ENCODE measurements around the gene TJP2. TPM values are rescaled to one million over a fixed set of nuclear protein-coding genes. Genes with fewer than 3 reads are reported as not detected.
A peak's percentile ranks its signal among the peaks of the same experiment; 100 is the strongest.

Gene TJP2
- total RNA-seq, 2 donors from 2014 or later: 45.1 to 53.0 TPM

- 90 to 94% methylated on average over 4 of the region's 4 CpGs for WGBS, 2 experiments (ENCODE audit: insufficient coverage in 1 of 2, insufficient read length in 1 of 2)
- Histone ChIP-seq H3K9me3 (ENCODE audit: control insufficient read depth, low read length) (no peaks in the 10 kb centered on the region), H3K9ac (ENCODE audit: extremely low read depth, low read length, poor library complexity, severe bottlenecking) (no peak overlapping the region), H3K36me3 (ENCODE audit: control insufficient read depth, insufficient read depth, low read length) (no peaks in the 10 kb centered on the region), H3K27ac (ENCODE audit: low read depth, low read length) (no peak overlapping the region), H3K4me3 (ENCODE audit: low read length) (no peak overlapping the region), H3K27me3 (ENCODE audit: control insufficient read depth, insufficient read depth, low read length, poor library complexity, severe bottlenecking) (no peaks in the 10 kb centered on the region), H3K4me1 (ENCODE audit: control insufficient read depth, insufficient read depth, low read length) (peaks cover 3% of the 10 kb centered on the region)
- Mint-ChIP-seq H3K36me3 (ENCODE audit: low read depth) (no peaks in the 10 kb centered on the region), H3K27ac (peak overlapping the region; percentile 23), H3K9me3 (no peaks in the 10 kb centered on the region), H3K4me3 (no peak overlapping the region), H3K27me3 (ENCODE audit: insufficient read depth) (no peaks in the 10 kb centered on the region), H3K4me1 (peaks cover 14% of the 10 kb centered on the region)
- TF ChIP-seq CTCF (conservative IDR thresholded peaks at IDR 0.05): no peak
- DNase-seq: no peak
These were observed 41.7 kb upstream of the TJP2 start for GRCh38 chr9:69132361-69132760.

GRCh38 chr9:69134412-69134811 lies 39.7 kb upstream of the TJP2 start:
- peak; percentile 45 for DNase-seq

GRCh38 chr9:69136185-69136584 lies 37.9 kb upstream of the TJP2 start:
- no peaks in the 10 kb centered on the region for H3K9me3 ChIP-seq (ENCODE audit: control insufficient read depth, low read length)
- H3K27me3 Mint-ChIP-seq (ENCODE audit: insufficient read depth): no peaks in the 10 kb centered on the region
- H3K27ac Mint-ChIP-seq: no peak overlapping the region
- no peaks in the 10 kb centered on the region for H3K27me3 ChIP-seq (ENCODE audit: control insufficient read depth, insufficient read depth, low read length, poor library complexity, severe bottlenecking)
- H3K4me1 ChIP-seq (ENCODE audit: control insufficient read depth, insufficient read depth, low read length): peaks cover 3% of the 10 kb centered on the region
- H3K27ac ChIP-seq (ENCODE audit: low read depth, low read length): no peak overlapping the region
- H3K4me3 Mint-ChIP-seq: no peak overlapping the region
- H3K36me3 ChIP-seq (ENCODE audit: control insufficient read depth, insufficient read depth, low read length): no peaks in the 10 kb centered on the region
- no peaks in the 10 kb centered on the region for H3K9me3 Mint-ChIP-seq
- TF ChIP-seq CTCF (conservative IDR thresholded peaks at IDR 0.05): no peak
- H3K36me3 Mint-ChIP-seq (ENCODE audit: low read depth): peaks cover 4% of the 10 kb centered on the region
- H3K4me3 ChIP-seq (ENCODE audit: low read length): no peak overlapping the region
- DNase-seq: no peak
- no peak overlapping the region for H3K9ac ChIP-seq (ENCODE audit: extremely low read depth, low read length, poor library complexity, severe bottlenecking)
- H3K4me1 Mint-ChIP-seq: peaks cover 10% of the 10 kb centered on the region
- WGBS, 2 experiments (ENCODE audit: insufficient coverage in 1 of 2, insufficient read length in 1 of 2): 99 to 100% methylated on average over 2 of the region's 2 CpGs

More at GRCh38 chr9:69134412-69134811, 39.7 kb upstream of the TJP2 start:
- no peaks in the 10 kb centered on the region for H3K36me3 ChIP-seq (ENCODE audit: control insufficient read depth, insufficient read depth, low read length)
- WGBS, 2 experiments (ENCODE audit: insufficient coverage in 1 of 2, insufficient read length in 1 of 2): 87 to 97% methylated on average over 5 to 6 of the region's 6 CpGs
- TF ChIP-seq CTCF (conservative IDR thresholded peaks at IDR 0.05): no peak
- Mint-ChIP-seq H3K4me1 (peaks cover 14% of the 10 kb centered on the region), H3K27me3 (ENCODE audit: insufficient read depth) (no peaks in the 10 kb centered on the region), H3K9me3 (no peaks in the 10 kb centered on the region), H3K4me3 (no peak overlapping the region), H3K36me3 (ENCODE audit: low read depth) (peaks cover 3% of the 10 kb centered on the region), H3K27ac (peak overlapping the region; percentile 34)
- no peak overlapping the region for H3K27ac ChIP-seq (ENCODE audit: low read depth, low read length)
- H3K4me3 ChIP-seq (ENCODE audit: low read length): no peak overlapping the region
- H3K27me3 ChIP-seq (ENCODE audit: control insufficient read depth, insufficient read depth, low read length, poor library complexity, severe bottlenecking): no peaks in the 10 kb centered on the region
- H3K9me3 ChIP-seq (ENCODE audit: control insufficient read depth, low read length): no peaks in the 10 kb centered on the region
- no peak overlapping the region for H3K9ac ChIP-seq (ENCODE audit: extremely low read depth, low read length, poor library complexity, severe bottlenecking)
- H3K4me1 ChIP-seq (ENCODE audit: control insufficient read depth, insufficient read depth, low read length): peaks cover 3% of the 10 kb centered on the region
